ENCODE data around the gene NOM1. TPM values are rescaled to one million over a fixed set of nuclear protein-coding genes. Genes with fewer than 3 reads are reported as not detected.
"Not testable (repeated sequence)": the region's sequence is repeated elsewhere in the genome, so short reads cannot be mapped to it uniquely, and the experiment has no call there.

NOM1 gene, protein sequence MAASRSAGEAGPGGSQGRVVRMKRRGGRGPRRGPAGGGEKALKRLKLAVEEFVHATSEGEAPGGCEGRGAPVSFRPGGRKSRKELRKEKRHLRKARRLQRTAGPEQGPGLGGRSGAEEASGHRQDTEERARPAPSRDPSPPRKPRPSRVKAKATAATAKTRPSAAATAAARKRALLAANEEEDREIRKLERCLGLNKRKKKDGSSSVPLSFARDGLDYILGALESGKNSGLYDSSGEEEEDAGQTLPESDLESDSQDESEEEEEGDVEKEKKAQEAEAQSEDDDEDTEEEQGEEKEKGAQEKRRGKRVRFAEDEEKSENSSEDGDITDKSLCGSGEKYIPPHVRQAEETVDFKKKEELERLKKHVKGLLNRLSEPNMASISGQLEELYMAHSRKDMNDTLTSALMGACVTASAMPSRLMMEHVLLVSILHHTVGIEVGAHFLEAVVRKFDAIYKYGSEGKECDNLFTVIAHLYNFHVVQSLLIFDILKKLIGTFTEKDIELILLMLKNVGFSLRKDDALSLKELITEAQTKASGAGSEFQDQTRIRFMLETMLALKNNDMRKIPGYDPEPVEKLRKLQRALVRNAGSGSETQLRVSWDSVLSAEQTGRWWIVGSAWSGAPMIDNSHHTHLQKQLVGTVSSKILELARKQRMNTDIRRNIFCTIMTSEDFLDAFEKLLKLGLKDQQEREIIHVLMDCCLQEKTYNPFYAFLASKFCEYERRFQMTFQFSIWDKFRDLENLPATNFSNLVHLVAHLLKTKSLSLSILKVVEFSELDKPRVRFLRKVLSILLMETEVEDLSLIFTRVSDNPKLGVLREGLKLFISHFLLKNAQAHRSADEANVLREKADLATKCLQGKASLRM
- 14.4 TPM for total RNA-seq (ENCODE audit: insufficient read depth, low replicate concordance)

DNA sequence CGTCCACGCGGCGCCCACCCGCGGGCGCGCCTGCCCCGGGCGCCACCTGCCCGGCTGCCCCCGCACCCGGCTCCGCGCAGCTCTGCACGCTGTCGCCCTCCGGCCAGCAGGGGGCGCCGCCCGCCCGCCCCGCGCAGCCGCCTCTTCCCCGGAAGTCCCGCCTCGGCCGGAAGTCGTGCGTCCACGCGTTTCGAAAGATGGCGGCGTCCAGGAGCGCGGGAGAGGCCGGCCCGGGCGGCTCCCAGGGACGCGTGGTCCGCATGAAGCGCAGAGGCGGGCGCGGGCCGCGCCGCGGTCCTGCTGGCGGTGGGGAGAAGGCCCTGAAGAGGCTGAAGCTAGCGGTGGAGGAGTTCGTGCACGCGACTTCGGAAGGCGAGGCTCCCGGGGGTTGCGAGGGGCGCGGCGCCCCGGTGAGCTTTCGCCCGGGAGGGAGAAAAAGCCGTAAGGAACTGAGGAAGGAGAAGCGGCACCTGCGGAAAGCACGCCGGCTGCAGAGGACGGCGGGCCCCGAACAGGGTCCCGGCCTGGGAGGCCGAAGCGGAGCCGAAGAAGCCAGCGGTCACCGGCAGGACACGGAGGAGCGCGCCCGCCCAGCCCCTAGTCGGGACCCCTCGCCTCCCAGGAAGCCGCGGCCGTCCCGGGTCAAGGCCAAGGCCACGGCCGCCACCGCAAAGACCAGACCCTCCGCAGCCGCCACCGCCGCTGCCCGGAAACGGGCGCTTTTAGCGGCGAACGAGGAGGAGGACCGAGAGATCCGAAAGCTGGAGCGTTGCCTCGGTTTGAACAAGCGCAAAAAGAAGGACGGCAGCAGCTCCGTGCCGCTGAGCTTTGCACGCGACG lies at the start of gene NOM1:
Gene NOM1 (plus strand): TSS at position 172 of the 840 bp plus-strand sequence. CDS start 26 bp downstream, at position 198.
- DNase-seq (ENCODE audit: low spot score), result peak; percentile 90

DNA sequence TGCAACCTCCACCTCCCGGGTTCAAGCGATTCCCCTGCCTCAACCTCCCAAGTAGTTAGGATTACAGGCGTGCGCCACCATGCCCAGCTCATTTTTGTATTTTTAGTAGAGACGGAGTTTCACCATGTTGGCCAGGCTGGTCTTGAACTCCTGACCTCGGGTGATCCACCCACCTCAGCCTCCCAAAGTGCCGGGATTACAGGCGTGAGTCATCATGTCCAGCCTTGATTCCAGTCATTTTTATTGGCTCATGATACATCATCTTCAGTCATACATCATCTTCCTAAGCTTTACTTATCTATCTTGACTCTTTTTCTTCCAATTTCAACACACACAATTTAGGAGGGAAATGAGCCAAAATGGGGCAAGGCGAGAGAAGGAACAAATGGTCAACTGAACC lies 49.4 kb upstream of the NOM1 start:
- DNase-seq (ENCODE audit: low spot score), result not testable (repeated sequence)

DNA sequence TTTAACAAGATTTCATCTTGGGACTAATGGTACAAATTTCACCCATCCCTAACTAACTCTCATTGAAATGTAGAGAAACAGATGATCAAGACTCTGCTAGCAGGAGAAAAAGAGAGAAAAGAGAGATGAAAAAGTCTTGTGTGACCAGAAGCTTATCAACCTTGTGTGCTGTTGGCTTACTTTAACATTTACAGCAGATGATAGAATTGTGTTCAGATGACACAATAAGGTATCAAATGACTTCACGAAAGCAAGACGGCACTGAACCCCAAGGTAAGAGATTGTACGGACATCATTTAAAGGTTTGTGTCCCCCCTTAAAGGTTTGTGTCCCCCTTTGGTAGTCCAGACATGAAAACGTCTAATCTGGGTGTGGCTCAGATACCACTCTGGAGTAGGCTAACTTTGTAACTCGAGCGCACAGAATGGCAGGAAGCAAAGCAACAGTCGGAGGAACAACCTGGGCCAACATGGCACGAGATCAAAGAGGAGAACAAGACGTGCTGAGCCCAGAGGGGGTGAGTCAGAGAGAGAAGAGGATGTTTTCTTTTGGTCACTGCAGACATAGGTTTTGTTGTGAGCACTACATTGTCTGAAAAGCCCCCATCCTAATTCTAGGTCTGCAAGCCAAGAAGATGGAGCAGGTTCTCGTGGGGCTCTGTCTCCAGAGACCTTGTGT lies 46.1 kb upstream of the NOM1 start:
- no peak for DNase-seq (ENCODE audit: low spot score)

DNA sequence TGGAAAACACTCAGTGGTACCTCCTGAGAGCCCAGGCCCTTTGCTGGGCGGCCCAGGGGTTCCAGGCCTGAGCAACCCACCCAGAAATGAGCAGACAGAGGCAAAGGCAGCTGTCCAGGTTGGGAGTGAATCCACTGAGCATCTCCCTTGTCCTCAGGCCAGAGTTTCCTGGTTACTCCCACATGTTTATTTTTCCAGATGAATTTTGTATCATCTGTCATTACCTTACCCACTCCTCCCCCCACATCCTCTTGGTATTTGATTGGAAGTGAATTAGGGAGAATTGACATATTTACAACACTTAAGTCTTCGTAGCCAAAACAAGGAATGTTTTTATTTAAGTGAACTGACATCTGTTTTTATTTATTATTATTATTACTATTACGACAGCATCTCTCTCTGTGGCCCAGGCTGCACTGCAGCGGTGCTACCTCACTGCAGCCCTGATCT lies 43.3 kb upstream of the NOM1 start:
- no peak for DNase-seq (ENCODE audit: low spot score)

DNA sequence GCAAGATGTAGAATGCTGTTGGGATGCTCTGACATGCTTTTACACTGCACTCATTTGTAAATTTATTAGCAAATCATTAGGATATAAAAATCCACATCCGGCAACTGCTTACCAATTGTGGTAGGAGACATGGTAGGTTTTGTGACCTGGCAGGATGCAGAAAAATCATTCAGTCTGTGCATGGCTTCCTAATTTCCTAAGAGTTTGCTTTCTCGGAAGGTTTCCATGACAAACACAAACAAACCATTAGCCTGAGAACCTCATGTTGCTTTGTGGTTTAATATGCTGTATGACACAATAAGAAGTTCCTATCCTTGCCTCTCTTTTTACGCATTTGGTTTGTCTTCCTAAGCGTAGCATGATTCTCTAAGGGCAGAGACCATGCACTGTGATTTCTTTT lies 41.9 kb upstream of the NOM1 start:
- DNase-seq (ENCODE audit: low spot score), result no peak

DNA sequence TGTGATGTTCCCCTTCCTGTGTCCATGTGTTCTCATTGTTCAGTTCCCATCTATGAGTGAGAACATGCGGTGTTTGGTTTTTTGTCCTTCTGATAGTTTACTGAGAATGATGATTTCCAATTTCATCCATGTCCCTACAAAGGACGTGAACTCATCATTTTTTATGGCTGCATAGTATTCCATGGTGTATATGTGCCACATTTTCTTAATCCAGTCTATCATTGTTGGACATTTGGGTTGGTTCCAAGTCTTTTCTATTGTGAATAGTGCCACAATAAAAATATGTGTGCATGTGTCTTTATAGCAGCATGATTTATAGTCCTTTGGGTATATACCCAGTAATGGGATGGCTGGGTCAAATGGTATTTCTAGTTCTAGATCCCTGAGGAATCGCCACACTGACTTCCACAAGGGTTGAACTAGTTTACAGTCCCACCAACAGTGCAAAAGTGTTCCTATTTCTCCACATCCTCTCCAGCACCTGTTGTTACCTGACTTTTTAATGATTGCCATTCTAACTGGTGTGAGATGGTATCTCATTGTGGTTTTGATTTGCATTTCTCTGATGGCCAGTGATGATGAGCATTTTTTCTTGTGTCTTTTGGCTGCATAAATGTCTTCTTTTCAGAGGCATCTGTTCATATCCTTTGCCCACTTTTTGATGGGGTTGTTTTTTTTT lies 39.8 kb upstream of the NOM1 start:
- not testable (repeated sequence) for DNase-seq (ENCODE audit: low spot score)

DNA sequence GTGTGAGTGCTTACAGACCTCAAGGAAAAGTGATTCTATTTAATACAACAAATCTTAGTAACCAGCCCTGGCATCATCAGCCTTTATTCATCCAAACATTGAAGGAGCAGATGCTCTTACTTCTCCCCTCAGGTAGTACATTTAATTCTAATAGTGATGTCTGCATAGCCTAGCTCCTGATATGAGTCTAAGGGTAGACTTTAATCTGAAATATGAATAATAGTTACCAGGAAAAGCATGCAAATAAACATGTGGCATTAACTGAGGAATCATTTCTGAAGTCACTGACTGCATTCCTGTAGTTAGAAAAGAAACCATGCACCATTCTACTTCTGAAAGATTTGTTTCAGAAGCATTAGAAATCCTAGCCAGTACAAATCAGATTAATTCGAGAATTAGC lies 30.9 kb upstream of the NOM1 start:
- DNase-seq (ENCODE audit: low spot score), result no peak

DNA sequence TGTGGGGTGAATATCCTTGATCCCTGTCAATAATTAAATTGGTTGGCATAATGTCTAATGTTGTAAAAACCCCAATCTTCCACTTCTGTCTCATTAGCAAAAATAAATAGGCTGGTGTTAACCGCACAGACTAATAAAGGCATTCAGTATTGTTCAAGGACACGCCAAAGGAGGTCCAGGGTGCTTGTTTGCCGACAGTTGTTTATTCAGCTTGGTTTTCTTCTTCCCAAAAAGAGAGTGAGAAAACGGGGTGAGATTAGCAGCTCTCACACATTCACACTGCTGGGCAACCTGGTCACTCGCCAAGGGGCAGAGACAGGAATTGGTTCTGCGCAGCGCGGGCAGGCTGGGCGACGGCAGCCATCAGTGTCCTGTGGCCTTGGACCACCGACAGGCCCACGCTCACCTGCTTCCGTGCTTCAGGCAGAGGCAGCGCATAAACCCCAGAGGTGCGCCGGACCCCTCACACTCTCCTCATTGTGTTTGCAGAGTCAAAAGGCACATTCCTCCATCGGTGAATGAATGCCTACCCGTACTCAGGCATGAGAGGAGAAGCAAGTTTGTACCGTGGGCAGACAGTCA lies 30.3 kb upstream of the NOM1 start:
- DNase-seq (ENCODE audit: low spot score), result no peak

DNA sequence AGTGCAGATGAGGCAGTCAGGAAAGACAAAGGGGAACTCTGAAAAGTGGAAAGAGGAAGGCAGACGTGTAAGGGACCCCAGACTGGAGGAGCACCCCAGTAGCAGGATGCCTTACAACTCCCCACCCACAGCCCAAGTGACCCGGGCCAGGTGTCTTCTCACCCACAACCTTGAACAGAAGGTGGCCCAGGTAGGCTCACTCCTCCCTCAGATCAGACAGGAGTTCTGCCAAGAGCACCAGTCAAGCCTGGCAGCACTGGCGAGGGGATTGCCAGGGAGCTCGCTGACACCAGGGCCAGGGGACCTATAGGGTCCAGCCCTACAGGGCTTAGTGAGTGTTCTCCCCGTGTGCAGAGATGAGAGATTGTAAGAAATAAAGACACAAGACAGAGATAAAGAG lies 29.4 kb upstream of the NOM1 start:
- DNase-seq (ENCODE audit: low spot score), result no peak

DNA sequence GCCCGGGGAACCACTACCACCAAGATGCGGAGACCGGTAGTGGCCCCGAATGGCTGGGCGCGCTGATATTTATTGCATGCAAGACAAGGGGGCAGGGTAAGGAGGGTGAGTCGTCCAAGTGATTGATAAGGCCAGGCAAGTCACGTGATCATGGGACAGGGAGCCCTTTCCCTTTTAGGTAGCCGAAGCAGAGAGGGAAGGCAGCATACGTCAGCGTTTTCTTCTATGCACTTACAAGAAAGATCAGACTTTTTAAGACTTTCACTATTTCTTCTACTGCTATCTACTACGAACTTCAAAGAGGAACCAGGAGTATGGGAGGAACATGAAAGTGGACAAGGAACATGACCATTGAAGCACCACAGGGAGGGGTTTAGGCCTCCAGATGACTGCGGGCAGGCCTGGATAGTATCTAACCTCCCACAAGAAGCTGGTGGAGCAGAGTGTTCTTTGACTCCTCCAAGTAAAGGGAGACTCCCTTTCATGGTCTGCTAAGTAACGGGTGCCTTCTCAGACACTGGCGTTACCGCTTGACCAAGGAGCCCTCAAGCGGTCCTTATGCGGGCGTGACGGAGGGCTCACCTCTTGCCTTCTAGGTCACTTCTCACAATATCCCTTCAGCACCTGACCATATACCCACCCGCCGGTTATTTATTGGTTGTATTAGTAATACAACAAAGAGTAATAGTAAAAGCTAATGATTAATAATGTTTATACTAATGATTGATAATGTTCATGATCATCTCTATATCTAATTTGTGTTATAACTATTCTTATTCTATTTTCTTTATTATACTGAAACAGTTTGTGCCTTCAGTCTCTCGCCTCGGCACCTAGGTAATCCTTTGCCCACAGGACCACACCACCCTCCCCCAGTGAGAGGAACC lies 28.8 kb upstream of the NOM1 start:
- DNase-seq (ENCODE audit: low spot score), result peak; percentile 60

DNA sequence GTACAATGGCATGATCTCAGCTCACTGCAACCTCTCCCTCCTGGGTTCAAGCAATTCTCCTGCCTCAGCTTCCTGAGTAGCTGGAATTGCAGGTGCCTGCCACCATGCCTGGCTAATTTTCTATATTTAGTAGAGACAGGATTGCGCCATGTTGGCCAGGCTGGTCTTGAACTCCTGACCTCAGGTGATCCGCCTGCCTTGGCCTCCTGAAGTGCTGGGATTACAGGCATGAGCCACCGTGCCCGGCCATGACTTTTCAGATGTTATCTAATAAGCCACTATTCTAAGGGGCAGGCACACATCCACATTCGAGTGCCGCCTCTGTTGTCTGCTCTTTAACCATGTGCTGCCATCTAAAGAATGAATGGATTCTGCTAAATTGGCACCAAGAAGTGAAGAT lies 27.2 kb upstream of the NOM1 start:
- DNase-seq (ENCODE audit: low spot score), result not testable (repeated sequence)

DNA sequence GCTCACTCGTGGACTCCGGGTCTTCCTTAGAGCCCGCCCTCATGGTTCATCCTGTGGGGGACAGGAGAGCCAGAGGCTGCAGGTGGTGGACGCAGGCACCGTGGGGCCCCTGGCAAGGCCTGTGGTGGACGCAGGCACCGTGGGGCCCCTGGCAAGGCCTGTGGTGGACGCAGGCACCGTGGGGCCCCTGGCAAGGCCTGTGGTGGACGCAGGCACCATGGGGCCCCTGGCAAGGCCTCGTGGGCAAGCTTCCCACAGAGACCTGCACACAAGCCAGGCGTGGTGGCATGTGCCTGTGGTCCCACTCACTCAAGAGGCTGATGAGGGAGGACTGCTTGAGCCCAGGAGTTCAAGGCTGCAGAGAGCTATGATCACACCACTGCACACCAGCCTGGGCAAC lies 23.7 kb upstream of the NOM1 start:
- not testable (repeated sequence) for DNase-seq (ENCODE audit: low spot score)

DNA sequence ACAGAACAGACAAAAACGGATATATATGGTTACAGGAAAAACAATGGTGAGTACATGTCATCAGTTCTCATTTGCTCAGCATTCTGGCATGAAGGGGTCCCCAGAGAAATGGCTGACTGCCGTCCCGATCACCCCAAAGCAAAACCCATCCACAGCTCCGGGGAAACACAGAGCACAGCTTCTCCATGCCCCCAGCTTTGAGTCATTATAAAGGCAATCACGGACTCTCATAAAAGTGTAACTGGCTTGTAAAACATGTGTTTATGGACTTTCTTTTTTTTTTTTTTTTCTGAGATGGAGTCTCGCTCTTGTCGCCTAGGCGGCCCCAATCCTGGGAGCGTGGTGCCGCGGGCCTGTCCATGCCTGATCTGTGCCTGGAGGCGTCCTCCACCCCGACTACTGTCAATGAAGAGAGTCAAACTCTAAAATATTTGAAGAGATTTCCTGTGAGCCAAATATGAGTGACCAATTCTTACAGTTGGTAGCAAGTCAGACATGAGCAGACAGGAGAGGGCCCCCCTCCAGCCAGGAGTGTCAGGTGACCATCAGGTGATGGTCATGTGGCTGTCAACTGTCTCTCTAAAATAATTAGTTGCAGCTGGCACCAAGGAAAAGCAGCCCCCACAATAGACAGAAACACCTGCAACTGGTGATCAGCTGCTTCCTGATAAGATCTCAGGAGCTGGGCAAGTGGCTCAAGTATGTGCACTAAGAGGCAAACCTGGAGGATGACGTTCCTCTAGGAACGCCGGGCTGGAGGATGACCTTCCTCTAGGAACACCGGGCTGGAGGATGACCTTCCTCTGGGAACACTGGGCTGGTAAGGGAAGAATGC lies 21.7 kb upstream of the NOM1 start:
- DNase-seq (ENCODE audit: low spot score), result no peak

DNA sequence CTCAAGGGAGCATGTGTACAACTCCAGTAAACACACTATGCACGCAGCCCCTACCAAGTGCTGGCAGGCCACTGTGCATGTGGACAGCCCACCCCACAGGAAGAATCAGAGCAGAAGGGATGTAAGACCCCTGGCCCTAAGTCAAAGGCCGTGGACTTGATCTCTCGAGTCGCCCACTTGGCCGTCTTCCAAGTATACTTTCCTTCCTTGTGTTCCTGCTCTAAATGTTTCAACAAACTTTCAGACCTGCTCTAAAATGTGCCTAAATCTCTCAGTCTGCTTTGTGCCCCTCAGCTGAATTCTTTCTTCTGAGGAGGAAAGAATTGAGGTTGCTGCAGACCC lies 21.1 kb upstream of the NOM1 start:
- no peak for DNase-seq (ENCODE audit: low spot score)

DNA sequence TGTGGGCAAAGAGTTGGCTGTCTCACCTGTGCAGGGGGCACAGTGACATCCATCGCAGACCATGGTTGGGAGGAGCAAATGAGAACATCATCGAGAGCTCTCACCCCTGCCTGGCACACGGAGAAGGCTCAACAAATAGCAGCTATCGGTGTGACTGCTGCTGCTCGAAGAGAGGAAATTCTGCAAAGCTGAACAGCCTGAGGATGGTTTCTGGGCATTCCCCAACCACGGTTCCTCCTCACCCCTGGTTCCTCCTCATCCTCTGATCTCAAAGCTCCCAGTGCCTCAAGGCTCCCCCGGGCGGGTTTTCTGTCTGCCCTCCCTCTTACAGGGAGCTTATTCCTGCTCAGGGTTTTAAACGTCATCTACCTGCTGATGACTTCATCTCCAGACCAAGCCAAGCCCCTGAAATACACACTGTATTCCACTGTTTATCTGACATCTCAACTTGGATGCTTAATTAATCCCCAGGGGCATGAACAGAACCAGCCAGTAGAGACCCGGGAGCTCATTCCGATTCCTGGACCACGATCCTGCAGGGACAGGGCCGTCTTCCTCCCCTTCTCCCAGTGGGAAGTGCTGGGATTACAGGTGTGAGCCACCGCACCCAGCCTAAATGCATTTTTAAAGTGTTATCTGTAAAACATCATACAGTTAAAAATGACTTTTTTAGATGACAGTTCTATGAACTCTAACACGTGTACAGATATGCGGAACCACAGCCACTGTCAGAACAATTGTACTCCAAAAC lies 19.5 kb upstream of the NOM1 start:
- no peak for DNase-seq (ENCODE audit: low spot score)

DNA sequence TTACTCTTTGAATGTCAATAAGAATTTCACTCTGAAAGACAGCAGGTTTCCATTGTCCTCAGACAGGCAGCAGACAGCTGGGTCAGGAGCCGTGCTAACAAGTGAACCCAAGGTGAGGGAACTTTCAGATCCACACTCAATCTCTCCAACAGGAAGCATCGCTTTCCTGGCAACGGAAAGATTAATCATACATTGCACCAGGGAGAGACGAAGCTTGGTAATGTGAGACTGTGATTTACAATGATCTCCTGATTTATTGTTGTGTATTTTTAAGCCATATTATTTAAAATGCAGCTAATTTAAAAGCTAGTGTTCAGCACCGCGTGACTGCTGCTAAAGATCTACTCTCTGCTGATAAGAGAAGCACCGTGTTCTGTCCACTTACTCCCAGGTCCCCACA lies 17.5 kb upstream of the NOM1 start:
- no peak for DNase-seq (ENCODE audit: low spot score)

DNA sequence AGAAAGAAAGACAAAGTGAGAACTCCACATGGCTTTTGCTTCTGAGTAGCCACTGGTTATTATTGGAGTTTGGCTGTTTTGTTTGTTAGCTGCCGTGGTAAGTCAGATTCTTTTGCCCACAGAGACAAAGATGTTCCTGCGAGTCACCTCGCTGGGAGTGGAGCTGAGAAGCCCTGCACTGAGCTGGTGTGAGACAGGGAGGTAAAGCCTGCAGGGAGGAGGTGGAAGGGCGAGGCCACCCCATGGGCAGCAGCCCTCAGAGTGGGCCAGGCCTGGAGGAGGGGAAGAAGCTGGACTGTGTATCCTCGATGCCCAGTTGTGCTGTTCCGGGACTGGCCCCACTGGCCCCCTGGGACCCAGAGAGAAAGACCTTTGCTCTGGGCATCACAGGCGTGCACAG lies 14.3 kb upstream of the NOM1 start:
- no peak for DNase-seq (ENCODE audit: low spot score)

DNA sequence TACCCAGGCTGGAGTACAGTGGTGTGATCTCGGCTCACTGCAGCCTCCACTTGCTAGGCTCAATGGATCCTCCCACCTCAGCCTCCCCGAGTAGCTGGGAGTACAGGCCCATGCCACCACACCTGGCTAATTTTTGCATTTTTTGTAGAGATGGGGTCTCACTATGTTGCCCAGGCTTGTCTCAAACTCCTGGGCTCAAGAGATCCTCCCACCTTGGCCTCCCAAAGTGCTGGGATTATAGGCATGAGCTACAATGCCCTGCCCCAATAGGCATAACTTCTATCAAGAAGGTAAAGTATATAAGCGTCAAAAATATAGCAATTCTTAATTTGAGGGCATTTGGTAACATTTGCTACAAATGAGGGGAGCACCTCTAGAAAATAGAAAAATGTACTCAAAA lies 12.7 kb upstream of the NOM1 start:
- not testable (repeated sequence) for DNase-seq (ENCODE audit: low spot score)
